EH (cell line): ENCODE measurements around the gene CNOT4.

Experiments used
- DNase-seq: peaks from one replicate; pipeline ENCODE4 v3.0.0-alpha.2; 2015; ENCODE audit warnings: low read depth

Gene CNOT4, protein sequence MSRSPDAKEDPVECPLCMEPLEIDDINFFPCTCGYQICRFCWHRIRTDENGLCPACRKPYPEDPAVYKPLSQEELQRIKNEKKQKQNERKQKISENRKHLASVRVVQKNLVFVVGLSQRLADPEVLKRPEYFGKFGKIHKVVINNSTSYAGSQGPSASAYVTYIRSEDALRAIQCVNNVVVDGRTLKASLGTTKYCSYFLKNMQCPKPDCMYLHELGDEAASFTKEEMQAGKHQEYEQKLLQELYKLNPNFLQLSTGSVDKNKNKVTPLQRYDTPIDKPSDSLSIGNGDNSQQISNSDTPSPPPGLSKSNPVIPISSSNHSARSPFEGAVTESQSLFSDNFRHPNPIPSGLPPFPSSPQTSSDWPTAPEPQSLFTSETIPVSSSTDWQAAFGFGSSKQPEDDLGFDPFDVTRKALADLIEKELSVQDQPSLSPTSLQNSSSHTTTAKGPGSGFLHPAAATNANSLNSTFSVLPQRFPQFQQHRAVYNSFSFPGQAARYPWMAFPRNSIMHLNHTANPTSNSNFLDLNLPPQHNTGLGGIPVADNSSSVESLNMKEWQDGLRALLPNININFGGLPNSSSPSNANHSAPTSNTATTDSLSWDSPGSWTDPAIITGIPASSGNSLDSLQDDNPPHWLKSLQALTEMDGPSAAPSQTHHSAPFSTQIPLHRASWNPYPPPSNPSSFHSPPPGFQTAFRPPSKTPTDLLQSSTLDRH

DNA sequence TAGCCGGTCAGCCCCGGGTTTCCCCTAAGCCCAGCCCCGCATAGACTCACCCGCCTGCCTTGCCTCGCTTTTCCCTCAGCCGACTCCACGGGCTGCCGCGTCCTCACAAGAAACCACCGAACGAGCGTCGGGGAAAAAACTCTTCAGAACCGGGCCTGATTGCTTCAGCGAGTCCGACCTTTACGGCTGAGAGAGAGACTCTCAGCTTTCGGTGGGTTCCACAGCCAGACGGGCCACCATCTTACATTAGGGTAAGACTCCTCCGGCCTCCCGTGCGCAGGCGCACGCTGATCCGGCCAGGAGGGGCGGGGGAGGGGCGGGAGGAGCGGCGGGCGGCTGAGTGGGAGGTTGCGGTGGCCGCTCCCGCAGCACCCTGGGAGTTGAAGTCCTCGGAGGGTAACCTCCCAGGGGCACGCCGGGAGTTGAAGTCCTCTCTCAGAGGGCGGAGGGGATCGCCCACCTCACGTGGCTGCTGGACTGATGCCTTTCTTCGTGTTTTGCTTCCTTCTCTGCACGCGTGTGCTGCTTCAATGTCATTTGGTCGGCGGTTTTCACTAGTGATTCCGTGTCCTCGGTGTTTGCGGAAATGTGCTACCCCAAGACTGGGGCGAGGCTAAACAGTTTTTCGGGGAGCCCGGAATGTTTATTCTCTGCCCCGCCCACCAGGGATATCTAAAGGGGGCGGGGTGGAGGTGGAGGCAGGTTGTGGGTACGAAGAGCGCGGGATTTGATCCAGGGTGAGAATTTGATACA lies at the start of gene CNOT4:
Gene CNOT4, minus strand, starts transcription at position 264 of the 753 bp plus-strand sequence. CDS start 71,771 bp downstream, outside the sequence.
- peak; percentile 96 for DNase-seq

DNA sequence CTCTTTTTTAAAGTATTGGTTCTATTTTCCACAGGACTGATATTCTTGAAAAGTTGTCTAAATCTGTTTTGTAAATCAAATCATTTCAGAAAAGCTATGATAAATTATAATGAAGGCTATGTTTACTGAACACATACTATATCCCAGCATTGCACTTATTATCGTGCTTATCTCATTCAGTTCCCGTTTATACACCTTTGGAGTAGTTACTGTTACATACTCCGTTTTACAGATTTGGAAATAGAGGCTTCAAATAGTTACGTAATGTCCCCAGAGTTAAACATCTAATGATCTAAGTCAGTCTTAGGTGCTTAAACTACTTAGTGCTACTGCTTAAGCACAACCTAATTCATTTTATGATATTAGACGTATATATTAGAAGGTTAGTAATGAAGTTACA lies 49.0 kb upstream of the CNOT4 start:
- no peak for DNase-seq

DNA sequence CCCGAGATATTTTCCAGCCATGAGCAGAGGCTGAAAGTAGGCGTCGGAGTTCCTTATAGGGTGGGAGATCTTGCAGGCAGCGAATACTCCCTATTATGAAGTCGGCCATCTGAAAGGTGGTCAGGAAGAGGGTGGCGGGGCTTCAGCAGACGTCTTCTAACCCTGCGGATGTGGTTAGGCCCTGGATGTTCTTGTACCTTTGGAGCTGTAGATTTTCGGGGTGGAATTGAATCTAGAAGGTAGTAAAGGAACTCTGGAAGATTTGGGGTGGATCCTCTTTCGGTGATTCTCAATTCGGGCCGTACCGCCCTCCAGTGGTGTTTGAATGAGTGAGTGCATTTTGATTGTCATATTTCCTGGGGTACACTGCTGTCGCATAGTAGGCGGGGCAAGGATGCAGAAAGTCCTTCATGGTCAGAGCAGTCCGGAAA lies 48.5 kb upstream of the CNOT4 start:
- peak; percentile 73 for DNase-seq

DNA sequence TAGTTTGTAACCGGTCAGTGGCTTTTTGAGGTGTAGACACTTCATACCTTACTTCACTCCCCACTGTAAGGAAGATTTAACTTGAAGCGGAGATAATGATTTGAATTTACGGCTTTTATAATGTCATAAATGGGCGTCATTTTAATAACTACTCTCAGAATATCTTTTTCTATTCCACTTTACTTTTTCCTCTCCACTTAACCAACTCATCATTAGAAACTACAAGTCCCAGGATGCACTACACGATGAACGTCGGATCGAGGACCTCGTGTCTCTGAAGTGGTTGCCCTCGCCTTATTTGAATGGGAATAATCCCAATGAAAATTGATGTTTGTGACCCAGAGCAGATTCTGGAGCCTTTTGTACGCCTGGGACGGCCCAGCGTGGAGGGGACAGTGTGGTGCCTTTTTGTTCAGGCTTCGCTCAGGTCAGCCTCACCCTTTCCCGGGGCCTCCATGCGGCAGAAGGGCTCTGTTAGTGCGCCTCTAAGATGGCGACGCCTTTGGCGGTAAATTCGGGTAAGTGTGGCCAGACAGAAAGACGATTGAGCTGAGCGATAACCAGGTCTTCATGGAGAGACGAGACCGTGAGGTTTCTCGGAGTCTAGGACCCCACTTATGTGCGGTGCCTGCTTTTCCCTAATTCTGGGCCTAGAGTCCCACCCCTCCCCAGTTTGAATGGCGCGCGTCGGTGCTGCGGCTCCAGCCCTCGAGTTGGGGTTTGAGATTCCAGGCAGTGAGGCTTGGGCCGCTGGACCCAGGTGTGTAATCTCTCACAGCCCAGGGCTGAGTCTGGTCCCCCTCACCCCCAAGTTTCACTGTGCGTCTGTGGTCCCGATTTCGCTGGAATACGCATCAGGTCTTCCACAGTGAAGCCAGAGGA lies 47.8 kb upstream of the CNOT4 start, which contains the start of gene NUP205:
Gene NUP205, plus strand, starts transcription at position 463 of the 882 bp plus-strand sequence. Its CDS starts 28 bp downstream, at position 491.
- DNase-seq, result peak; percentile 83

GRCh38 chr7:135553346-135553745 lies 43.4 kb upstream of the CNOT4 start:
- DNase-seq, result peak; percentile 15

DNA sequence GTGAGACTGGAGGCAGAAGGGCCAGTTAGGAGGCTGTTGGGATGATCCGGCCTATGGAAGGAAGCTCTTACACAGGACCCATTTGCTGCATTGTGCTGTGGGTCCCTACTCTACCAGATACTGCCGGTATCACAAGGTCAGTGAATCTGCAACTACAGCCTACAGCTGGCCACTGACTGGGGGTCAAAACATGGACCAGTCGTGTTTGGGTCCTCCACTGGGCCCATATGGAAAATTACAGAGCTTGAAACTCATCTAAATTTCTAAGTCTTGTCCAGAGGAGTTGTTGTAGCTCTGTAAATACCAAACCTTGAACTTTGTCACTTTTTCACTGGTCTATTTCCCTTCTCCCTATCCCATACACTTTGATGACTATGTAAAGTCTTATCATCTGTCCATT lies 42.2 kb upstream of the CNOT4 start:
- DNase-seq, result no peak

GRCh38 chr7:135550196-135550595 lies 40.3 kb upstream of the CNOT4 start:
- no peak for DNase-seq

DNA sequence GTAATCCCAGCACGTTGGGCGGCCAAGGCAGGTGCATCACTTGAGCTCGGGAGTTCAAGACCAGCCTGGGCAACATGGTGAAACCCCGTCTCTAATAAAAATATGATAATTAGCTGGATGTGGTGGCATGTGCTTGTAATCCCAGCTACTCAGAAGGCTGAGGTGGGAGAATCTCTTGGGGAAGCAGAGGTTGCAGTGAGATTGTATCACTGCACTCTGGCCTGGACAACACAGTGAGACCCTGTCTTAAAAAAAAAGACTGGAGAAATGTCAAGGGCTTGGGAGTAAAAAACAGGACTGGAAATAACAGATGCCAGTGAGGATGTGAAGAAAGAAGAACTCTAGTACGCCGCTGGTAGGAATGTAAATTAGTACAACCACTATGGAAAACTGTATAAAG lies 31.1 kb upstream of the CNOT4 start:
- no peak for DNase-seq

- DNase-seq, result no peak
These were observed 29.7 kb upstream of the CNOT4 start for GRCh38 chr7:135539629-135540028.

GRCh38 chr7:135538376-135538775 lies 28.5 kb upstream of the CNOT4 start:
- DNase-seq, result no peak

DNA sequence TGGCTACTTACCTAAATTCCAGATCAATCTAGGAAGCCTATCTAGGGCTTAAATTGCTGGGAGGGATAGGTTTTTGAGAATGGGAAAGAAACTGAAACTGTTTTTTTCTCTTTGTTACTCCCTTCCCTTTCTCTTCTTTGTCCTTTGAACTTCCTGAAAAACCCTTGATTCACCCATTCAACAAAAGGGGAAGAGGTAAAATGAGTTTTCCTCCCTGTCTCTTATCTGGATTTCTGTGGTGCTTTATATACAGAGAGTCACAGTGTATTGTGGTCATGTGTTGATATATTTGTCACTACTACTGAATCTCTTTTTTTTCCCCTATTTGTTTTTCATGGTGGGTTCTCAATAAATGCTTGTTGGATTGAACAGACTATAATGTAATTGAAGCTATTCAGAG lies 28.0 kb upstream of the CNOT4 start:
- DNase-seq, result no peak

- no peak for DNase-seq
These were observed 27.6 kb upstream of the CNOT4 start for GRCh38 chr7:135537453-135537852.

DNA sequence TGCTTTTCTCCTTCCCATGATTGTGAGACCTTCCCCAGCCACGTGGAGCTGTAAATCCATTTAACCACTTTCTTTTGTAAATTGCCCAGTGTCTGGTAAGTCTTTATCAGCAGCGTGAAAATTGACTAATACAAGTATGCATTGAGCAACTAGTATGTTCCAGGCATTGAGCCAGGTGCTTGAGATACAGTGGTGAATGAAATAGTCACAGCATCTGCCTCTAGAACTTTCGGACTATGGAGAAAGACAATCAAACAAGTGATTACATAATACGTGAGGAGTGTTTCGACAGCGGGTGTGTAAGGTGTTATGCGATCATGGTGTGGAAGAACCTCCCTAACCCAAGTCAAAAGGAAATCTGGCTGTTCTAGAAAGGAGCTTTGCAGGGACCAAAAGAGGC lies 26.2 kb upstream of the CNOT4 start:
- peak; percentile 27 for DNase-seq

GRCh38 chr7:135527025-135527424 lies 17.1 kb upstream of the CNOT4 start:
- DNase-seq, result no peak

GRCh38 chr7:135525426-135525825 lies 15.5 kb upstream of the CNOT4 start:
- DNase-seq, result no peak

- DNase-seq, result no peak
These were observed 13.2 kb upstream of the CNOT4 start for GRCh38 chr7:135523146-135523545.

DNA sequence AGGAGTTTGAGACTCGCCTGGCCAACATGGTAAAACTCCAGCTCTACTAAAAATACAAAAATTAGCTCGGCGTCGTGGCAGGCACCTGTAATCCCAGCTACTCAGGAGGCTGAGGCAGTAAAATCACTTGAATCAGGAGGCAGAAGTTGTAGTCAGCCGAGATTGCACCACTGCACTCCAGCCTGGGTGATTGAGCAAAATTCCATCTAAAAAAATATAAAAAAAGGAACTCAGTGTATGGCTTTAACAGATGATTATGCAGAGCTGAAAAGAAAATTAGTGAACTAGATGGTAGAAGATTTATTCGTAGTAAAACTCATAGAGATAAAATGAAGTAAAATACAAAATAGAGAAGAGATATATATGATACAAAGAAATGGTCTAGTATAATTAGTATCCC lies 12.6 kb upstream of the CNOT4 start:
- no peak for DNase-seq

DNA sequence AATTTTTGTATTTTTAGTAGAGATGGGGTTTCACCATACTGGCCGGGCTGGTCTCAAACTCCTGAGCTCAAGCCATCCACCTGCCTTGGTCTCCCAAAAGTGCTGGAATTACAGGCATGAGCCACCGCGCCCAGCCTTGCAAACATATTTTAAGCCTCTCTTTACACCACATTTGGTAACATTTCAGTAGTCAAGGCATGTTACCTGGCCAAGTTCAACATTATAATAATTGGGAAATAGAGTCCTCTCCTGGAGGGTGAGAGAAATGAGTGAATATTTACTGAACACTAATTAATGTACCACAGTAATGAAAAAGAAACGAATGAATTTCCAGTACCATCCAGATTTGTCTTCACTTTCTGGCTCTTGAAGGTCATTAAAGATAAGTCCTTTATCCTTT lies 10.0 kb upstream of the CNOT4 start:
- DNase-seq, result no peak

DNA sequence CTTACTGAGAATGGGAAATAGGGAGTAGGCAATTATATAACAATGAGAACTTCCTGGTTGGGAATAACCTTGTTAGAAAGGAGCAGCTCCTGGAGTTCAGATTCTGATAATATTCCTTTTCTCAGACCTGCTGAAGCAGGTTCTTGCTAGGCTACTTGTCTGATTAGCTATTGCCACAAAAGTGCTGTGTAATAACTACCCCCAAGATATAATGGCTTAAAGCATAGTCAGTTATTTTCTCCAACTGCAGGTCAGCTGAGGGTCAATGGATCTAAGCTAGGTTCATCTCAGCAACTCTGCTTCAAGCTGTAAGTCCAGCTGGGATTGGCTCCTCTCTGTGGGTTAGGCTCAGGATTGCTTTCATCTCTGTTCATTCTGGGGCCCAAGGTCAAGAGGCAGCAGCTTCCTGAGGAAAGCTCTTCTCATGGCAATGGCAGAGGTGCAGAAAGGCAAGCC lies 9.4 kb upstream of the CNOT4 start:
- DNase-seq, result no peak

DNA sequence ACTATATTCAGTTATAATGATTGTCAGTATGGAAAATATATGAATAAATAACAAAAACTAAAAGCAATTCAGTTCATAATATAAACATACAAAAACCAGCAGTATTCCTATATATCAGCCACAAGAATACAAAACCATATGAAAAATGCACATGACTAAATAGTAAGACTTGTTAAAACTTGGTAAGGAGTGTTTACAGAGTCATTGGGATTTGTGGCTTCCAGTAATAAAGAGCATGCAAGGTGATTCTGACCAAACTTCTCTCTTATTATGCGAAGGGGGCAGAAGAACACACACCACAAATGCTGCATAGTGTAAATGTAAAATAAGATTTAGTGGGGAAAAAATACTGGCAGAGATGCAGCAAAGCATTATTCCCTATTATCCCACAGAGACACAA lies 8.8 kb upstream of the CNOT4 start:
- DNase-seq, result no peak

GRCh38 chr7:135517060-135517459 lies 7.2 kb upstream of the CNOT4 start:
- DNase-seq, result no peak
